ENCODE data around the gene MAD1L1.

GRCh38 chr7:1944619-1945210 is 288.0 kb downstream of the MAD1L1 start:
- TF ChIP-seq CTCF (conservative IDR thresholded peaks at IDR 0.05; ENCODE audit: low read depth, low read length) = no peak
- TF ChIP-seq RCOR1 (IDR thresholded peaks at IDR 0.05; ENCODE audit: insufficient replicate concordance, low read length) = no peak
- no peak for TF ChIP-seq MXI1 (IDR thresholded peaks at IDR 0.05; ENCODE audit: borderline replicate concordance, low read depth, low read length)
- no peak for TF ChIP-seq RAD21 (IDR thresholded peaks at IDR 0.05; ENCODE audit: low read length)
- no peak for TF ChIP-seq POLR2A (IDR thresholded peaks at IDR 0.05; ENCODE audit: low read depth, low read length)
